IPS-15b (cell line): ENCODE measurements around the gene CDPF1.

ENCODE experiments used
- H3K27me3 ChIP-seq: one replicate; pipeline ENCODE4 v1.6.1; 2013; ENCODE audit warnings: low read length; ENCODE audit not compliant: control insufficient read depth, insufficient read depth
- H3K36me3 ChIP-seq: one replicate; pipeline ENCODE4 v1.6.1; 2013; ENCODE audit warnings: low read length; ENCODE audit not compliant: control insufficient read depth, insufficient read depth
- H3K4me1 ChIP-seq: one replicate; pipeline ENCODE4 v1.6.1; 2013; ENCODE audit warnings: mild to moderate bottlenecking, low read length; ENCODE audit not compliant: control insufficient read depth, insufficient read depth
- H3K4me3 ChIP-seq: one replicate; pipeline ENCODE4 v1.5.1; 2013; ENCODE audit warnings: low read depth, low read length
- H3K9ac ChIP-seq: one replicate; pipeline ENCODE4 v1.6.1; 2013; ENCODE audit warnings: low read depth, mild to moderate bottlenecking, low read length
- H3K9me3 ChIP-seq: one replicate; pipeline ENCODE4 v1.6.1; 2013; ENCODE audit warnings: mild to moderate bottlenecking, low read length; ENCODE audit not compliant: control insufficient read depth, insufficient read depth

Gene CDPF1

DNA sequence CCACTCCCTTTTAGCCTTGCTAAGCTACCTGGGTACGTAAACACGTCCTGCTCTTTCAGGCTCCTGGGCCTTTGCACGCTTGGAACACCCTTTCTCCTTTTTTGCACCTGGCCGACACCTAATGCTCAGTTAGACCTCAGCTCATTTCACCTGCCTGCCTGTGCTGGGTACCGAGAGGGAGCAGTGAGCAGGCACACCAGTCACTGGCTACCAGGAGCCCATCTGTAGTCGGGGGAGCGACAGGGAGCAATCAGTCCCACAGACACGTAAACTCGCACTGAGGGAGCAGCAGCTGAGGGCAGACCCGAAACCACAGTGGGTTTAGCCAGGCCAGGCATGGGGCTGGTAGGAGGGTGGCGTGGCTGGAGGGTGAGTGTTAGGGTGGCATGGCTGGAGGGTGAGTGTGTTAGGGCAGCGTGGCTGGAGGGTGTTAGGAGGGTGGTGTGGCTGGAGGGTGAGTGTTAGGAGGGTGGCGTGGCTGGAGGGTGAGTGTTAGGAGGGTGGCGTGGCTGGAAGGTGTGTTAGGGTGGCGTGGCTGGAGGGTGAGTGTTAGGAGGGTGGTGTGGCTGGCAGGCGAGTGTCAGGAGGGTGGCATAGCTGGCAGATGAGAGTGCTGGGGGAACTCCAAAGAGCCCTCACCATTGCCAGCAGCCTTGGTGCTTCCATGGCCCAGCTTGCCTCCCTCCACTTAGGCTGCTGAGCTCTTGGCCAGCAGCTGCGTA, 40.2 kb upstream of the CDPF1 start:
- peaks cover 2% of the 10 kb centered on the region for H3K4me1 ChIP-seq
- peaks cover 19% of the 10 kb centered on the region for H3K36me3 ChIP-seq
- no peak overlapping the region for H3K4me3 ChIP-seq
- no peaks in the 10 kb centered on the region for H3K27me3 ChIP-seq
- H3K9me3 ChIP-seq = no peaks in the 10 kb centered on the region
- no peak overlapping the region for H3K9ac ChIP-seq

DNA sequence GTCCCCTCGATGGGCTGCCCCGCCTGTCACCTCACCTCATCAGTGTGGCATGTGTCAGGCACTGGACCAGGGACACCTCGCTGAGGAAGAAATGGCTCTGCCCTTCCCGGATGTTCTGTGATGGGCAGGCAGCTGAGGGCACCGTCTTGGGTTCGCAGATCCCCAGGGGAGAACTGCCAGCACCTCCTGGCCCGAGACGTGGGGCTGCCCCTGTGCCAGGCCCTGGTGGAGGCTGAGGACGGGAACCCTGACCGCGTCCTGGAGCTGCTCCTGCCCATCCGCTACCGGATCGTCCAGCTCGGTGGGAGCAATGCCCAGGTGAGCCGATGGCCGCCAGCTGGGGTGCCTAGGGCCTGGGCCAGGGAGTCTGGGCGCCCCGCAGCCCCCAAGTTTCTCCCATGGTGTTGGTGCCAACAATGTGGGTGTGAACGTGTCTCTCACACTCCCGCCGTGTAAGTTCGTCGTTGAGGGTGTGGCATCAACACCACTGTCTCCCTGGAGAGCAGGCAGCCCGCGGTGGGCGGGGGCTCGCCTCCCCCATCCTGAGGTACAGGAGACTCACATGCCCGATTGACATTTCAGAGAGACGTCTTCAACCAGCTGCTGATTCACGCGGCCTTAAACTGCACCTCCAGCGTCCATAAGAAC, 39.3 kb upstream of the CDPF1 start:
- H3K36me3 ChIP-seq = peaks cover 24% of the 10 kb centered on the region
- H3K9me3 ChIP-seq = no peaks in the 10 kb centered on the region
- H3K9ac ChIP-seq = no peak overlapping the region
- H3K27me3 ChIP-seq = no peaks in the 10 kb centered on the region
- no peak overlapping the region for H3K4me3 ChIP-seq
- H3K4me1 ChIP-seq = no peaks in the 10 kb centered on the region

DNA sequence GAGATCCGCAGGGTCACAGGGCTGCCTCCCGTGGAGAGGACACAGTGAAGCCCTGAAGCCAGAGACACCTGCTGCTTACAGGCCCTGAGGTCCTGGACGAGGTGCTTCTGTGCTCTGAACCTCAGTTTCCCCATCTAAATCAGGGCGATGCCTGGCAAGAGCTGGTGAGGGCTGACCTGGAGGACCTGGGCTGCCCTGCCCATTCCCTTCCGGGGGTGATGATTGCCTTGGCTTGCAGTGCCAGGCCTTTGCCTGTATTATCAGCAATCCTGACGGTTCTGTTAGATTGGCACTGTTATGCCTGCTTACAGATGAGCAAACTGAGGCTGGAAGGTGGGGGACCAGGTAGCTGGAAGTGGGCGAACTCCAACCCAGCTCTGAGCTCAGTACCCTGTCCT, 38.8 kb upstream of the CDPF1 start:
- no peak overlapping the region for H3K9ac ChIP-seq

DNA sequence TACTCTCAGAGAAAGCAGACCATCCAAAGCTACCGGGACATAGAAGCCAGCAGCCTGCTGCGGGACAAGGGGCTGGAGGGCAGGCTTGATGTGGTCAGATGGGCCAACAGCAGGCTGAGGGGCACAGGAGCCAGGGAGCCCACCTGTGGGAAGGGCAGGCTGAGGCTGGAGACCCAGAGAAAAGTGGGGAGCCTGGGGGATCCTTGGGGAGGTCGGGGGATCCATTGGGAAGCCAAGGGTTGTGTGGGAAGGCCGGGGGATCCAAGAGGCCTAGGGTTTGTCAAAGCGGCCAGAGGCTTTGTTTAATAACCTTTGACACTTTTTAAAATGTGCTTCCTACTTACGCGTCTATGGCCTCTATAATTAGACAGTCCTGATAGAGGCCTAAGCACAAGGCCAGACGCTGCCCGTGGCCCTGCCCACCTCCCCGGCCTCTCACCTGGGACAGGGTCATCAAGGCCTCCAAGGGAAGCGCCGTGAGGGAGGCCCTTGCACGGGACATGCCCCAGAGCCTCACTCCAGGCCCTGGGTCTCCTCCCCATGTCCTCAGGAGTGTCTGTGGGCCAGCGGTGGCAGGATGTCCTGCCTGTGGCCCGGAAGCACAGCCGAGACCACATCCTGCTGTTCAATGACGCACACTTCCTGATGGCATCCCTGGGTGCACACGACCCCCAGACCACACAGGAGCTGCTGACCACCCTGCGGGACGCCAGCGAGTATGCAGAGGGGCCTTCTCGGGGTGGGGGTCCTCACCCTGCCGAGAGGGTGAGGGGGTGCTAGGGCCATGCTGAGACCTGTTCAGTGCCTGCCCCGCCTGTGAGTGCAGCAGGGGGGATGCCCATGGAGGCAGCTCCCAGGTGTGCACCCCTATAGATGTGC, 38.0 kb upstream of the CDPF1 start:
- H3K9me3 ChIP-seq = no peaks in the 10 kb centered on the region
- peaks cover 29% of the 10 kb centered on the region for H3K36me3 ChIP-seq
- no peak overlapping the region for H3K9ac ChIP-seq
- no peaks in the 10 kb centered on the region for H3K27me3 ChIP-seq
- H3K4me3 ChIP-seq = no peak overlapping the region
- H3K4me1 ChIP-seq = no peaks in the 10 kb centered on the region

More for the DNA sequence above, 38.8 kb upstream of the CDPF1 start:
- Histone ChIP-seq H3K27me3 (no peaks in the 10 kb centered on the region), H3K9me3 (no peaks in the 10 kb centered on the region), H3K4me3 (no peak overlapping the region), H3K36me3 (peaks cover 29% of the 10 kb centered on the region), H3K4me1 (no peaks in the 10 kb centered on the region)

DNA sequence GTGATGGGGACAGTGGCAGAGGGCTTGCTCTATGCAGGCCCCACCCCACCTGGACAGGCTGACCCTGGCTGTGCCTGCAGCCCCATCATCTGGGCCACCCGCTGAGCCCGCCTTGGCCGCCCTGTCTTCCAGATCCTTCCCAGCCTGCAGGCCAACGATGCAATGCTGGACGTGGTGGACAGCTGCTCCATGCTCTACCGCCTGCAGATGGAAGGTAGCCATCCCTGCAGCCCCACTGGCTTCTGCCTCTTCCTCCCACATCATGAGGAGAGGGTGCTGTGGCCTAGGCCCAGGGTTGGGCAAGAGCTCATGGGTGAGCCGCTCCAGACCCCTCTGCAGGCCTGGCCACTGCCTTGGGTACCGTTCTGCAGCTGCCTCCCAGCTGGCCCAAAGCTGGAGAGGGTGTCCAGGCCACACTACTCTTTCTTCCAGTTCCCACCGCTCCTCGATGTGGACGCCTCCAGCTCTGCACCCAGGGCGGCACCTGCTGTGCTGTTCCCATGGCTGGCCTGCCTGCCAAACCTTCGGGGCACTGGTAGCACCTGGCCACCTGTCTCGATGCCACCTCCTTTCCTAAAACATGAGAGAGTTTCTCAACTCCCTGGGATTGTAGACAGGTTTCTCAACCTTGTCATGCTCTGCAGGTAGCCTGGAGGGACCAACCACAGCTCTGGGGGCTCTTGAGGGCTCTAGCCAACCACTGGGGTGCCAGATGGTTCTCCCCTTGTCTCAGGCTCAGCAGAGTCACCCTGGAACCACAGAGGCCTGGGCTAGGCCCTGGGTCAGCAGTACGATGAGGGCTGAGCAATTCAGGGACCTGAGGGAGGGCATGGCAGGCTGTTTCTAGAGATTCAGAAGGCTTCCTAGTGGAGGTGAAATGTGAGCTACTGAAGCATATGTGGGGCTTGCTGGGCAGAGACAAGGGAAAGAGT, 37.1 kb upstream of the CDPF1 start:
- Histone ChIP-seq H3K27me3 (no peaks in the 10 kb centered on the region), H3K36me3 (peaks cover 26% of the 10 kb centered on the region), H3K4me3 (no peak overlapping the region), H3K9ac (no peak overlapping the region), H3K4me1 (no peaks in the 10 kb centered on the region), H3K9me3 (no peaks in the 10 kb centered on the region)

DNA sequence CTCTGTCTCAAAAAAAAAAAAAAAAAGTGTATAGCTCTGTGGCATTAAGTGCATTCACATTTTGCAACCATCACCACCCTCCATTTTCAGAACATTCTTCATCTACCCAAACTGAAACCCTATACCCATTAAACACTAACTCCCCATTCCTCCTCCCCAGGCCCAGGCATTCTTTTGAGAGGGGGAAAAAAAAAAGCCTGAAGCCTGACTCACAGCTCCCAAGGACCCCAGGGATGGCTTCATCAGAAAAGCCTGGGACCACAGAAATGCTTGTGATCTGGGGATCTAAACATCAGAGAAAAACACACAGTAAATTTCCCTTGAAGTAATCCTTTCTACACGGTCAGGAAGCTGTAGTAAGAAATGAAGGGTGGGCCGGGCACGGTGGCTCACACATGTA, 35.9 kb upstream of the CDPF1 start:
- H3K27me3 ChIP-seq = no peaks in the 10 kb centered on the region
- peaks cover 25% of the 10 kb centered on the region for H3K36me3 ChIP-seq
- no peak overlapping the region for H3K4me3 ChIP-seq
- no peak overlapping the region for H3K9ac ChIP-seq
- no peaks in the 10 kb centered on the region for H3K4me1 ChIP-seq
- no peaks in the 10 kb centered on the region for H3K9me3 ChIP-seq

DNA sequence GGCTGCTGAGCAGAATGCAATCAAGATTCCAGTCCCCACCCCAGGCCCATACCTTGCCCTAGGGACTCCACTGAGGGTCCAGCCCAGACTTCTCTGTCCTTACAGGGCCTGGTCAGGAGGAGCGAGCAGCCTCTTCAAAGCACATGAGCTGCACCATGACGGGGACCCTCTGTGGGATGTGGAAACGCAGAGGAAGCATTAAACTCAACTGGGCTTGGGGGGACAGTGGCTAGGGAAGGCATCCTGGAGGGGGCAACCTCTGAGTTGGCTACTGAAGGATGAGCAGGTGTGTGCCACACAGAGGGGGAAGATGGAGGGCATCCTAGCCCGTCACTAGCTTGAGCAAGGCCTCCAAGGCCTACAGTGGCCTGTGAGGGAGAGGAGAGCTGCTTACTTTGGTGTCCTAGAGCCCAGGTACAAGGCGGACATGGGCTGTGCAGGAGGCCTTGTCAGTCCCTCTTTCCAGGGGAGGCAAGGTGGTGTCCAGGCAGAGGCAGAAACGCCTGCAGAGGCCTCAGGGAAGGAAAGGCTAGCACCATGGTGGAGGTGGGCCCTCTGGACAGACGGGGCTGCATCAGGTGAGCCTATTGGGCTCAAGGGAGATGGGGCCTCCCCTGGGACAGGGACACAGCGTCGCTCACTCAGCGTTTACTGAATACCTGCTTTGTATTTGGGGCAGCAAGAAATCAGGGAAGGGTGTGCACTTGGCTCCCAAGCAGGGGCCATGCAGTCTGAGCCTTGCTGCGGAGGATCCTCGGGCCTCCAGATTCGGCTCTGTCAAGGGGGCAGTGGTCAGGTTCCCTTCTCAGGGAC, 32.0 kb upstream of the CDPF1 start:
- H3K36me3 ChIP-seq = peaks cover 24% of the 10 kb centered on the region
- no peaks in the 10 kb centered on the region for H3K27me3 ChIP-seq
- H3K4me3 ChIP-seq = no peak overlapping the region
- H3K4me1 ChIP-seq = no peaks in the 10 kb centered on the region
- no peak overlapping the region for H3K9ac ChIP-seq
- no peaks in the 10 kb centered on the region for H3K9me3 ChIP-seq

DNA sequence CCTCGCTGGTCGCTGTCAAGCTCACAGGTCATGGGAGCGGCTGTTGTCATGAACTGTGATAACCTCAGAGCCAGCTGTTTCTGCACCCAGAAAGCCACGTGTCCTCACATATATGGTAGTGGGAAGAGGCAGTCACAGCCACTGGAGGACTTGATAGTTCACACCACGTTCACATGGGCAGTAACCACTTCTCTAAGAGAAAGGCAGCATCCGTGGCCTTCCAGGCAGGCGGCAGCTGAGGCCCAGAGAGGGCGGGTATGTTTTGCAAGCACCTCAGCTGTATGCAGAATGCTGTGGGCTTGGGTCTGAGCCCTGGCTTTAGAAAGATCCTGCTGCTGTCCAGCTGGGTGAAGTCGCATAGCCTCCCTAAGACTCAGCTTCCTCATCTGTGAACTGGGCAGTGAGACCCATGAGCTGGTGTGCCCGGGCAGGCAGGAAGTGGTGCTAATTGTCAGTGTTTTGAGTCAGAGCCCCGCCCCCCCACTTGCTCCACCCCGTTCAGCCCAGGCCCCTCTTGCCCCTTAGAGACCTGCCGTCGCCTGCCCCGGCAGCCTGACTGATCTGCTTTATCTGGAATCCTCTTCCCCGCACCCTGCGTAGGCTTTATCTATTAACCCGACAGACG, 31.0 kb upstream of the CDPF1 start:
- no peaks in the 10 kb centered on the region for H3K9me3 ChIP-seq
- H3K9ac ChIP-seq = no peak overlapping the region
- peaks cover 19% of the 10 kb centered on the region for H3K36me3 ChIP-seq
- H3K4me3 ChIP-seq = no peak overlapping the region
- no peaks in the 10 kb centered on the region for H3K4me1 ChIP-seq
- H3K27me3 ChIP-seq = no peaks in the 10 kb centered on the region

DNA sequence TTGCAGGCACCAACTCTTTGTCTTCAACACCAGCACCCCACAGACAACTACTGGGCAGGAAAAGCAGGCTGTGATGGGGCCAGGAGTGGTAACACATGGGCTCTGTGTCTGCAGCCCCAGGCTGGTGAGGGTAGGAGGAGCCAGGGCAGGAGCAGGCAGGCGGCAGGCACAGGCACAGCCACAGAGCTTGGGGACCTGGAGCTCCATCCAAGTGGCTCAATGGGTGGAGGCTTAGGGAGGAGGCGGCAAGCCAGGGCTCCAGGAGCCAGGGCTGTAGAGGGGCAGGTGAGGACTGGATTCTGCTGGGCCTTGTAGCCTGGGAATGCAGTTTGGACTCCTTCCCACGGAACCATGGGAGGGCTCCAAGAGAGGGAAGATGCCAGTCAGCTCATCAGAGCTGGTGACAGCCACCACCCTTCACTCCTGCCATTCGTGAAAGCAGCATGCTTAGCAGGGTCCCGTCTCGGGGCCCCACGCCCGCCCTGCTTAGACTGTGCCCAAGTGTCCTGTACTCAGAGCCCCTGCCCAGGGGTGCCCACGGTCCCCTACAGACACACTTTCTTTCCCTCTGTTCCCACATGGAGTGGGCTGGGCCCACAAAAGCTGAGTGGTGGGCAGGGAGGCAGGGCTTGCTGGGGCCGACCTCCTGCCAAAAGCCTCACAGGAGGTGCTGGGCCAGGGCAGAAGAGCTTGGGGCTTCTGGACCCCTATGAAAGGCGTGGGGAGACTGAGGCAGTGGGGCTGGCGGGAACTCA, 30.1 kb upstream of the CDPF1 start:
- H3K27me3 ChIP-seq = no peaks in the 10 kb centered on the region
- peaks cover 18% of the 10 kb centered on the region for H3K36me3 ChIP-seq
- H3K4me1 ChIP-seq = no peaks in the 10 kb centered on the region
- no peaks in the 10 kb centered on the region for H3K9me3 ChIP-seq
- H3K9ac ChIP-seq = no peak overlapping the region
- H3K4me3 ChIP-seq = no peak overlapping the region
